Measurements from ENCODE around the gene PTPN2. TPM values are rescaled to one million over a fixed set of nuclear protein-coding genes. Genes with fewer than 3 reads are reported as not detected.

PTPN2 gene
- total RNA-seq, 2 donors from 2014 or later: 47.3 to 48.5 TPM

- Histone ChIP-seq H3K27me3 (ENCODE audit: control insufficient read depth, insufficient read depth, low read length, poor library complexity, severe bottlenecking) (no peaks in the 10 kb centered on the region), H3K9me3 (ENCODE audit: control insufficient read depth, low read length) (no peaks in the 10 kb centered on the region), H3K4me1 (ENCODE audit: control insufficient read depth, insufficient read depth, low read length) (no peaks in the 10 kb centered on the region), H3K36me3 (ENCODE audit: control insufficient read depth, insufficient read depth, low read length) (no peaks in the 10 kb centered on the region), H3K27ac (ENCODE audit: low read depth, low read length) (no peak overlapping the region), H3K4me3 (ENCODE audit: low read length) (no peak overlapping the region), H3K9ac (ENCODE audit: extremely low read depth, low read length, poor library complexity, severe bottlenecking) (no peak overlapping the region)
- WGBS, 2 experiments (ENCODE audit: insufficient coverage in 1 of 2, insufficient read length in 1 of 2): 96% methylated on average over 15 to 18 of the region's 18 CpGs
- no peak for TF ChIP-seq CTCF (conservative IDR thresholded peaks at IDR 0.05)
- Mint-ChIP-seq H3K27me3 (ENCODE audit: insufficient read depth) (no peaks in the 10 kb centered on the region), H3K4me3 (no peak overlapping the region), H3K36me3 (ENCODE audit: low read depth) (no peaks in the 10 kb centered on the region), H3K27ac (no peak overlapping the region), H3K9me3 (no peaks in the 10 kb centered on the region), H3K4me1 (no peaks in the 10 kb centered on the region)
- no peak for DNase-seq
Measured at GRCh38 chr18:12750715-12751502, 133.1 kb downstream of the PTPN2 start.

GRCh38 chr18:12750076-12750714, 133.8 kb downstream of the PTPN2 start:
- Histone ChIP-seq H3K9me3 (ENCODE audit: control insufficient read depth, low read length) (no peaks in the 10 kb centered on the region), H3K9ac (ENCODE audit: extremely low read depth, low read length, poor library complexity, severe bottlenecking) (no peak overlapping the region), H3K27ac (ENCODE audit: low read depth, low read length) (no peak overlapping the region), H3K36me3 (ENCODE audit: control insufficient read depth, insufficient read depth, low read length) (no peaks in the 10 kb centered on the region), H3K27me3 (ENCODE audit: control insufficient read depth, insufficient read depth, low read length, poor library complexity, severe bottlenecking) (no peaks in the 10 kb centered on the region), H3K4me1 (ENCODE audit: control insufficient read depth, insufficient read depth, low read length) (no peaks in the 10 kb centered on the region), H3K4me3 (ENCODE audit: low read length) (no peak overlapping the region)
- 90 to 92% methylated on average over 11 to 14 of the region's 14 CpGs for WGBS, 2 experiments (ENCODE audit: insufficient coverage in 1 of 2, insufficient read length in 1 of 2)
- H3K4me1 Mint-ChIP-seq: no peaks in the 10 kb centered on the region
- H3K27me3 Mint-ChIP-seq (ENCODE audit: insufficient read depth): no peaks in the 10 kb centered on the region
- no peak overlapping the region for H3K4me3 Mint-ChIP-seq
- no peaks in the 10 kb centered on the region for H3K9me3 Mint-ChIP-seq
- TF ChIP-seq CTCF (conservative IDR thresholded peaks at IDR 0.05): no peak
- H3K27ac Mint-ChIP-seq: no peak overlapping the region
- DNase-seq: no peak
- H3K36me3 Mint-ChIP-seq (ENCODE audit: low read depth): no peaks in the 10 kb centered on the region

- no peak overlapping the region for H3K9ac ChIP-seq (ENCODE audit: extremely low read depth, low read length, poor library complexity, severe bottlenecking)
- no peak for DNase-seq
- no peak overlapping the region for H3K27ac ChIP-seq (ENCODE audit: low read depth, low read length)
- no peaks in the 10 kb centered on the region for H3K36me3 ChIP-seq (ENCODE audit: control insufficient read depth, insufficient read depth, low read length)
- no peaks in the 10 kb centered on the region for H3K9me3 ChIP-seq (ENCODE audit: control insufficient read depth, low read length)
- H3K27me3 ChIP-seq (ENCODE audit: control insufficient read depth, insufficient read depth, low read length, poor library complexity, severe bottlenecking): no peaks in the 10 kb centered on the region
- Mint-ChIP-seq H3K36me3 (ENCODE audit: low read depth) (no peaks in the 10 kb centered on the region), H3K4me3 (no peak overlapping the region), H3K9me3 (no peaks in the 10 kb centered on the region), H3K27me3 (ENCODE audit: insufficient read depth) (no peaks in the 10 kb centered on the region), H3K27ac (no peak overlapping the region), H3K4me1 (no peaks in the 10 kb centered on the region)
- no peak overlapping the region for H3K4me3 ChIP-seq (ENCODE audit: low read length)
- no peaks in the 10 kb centered on the region for H3K4me1 ChIP-seq (ENCODE audit: control insufficient read depth, insufficient read depth, low read length)
- WGBS, 2 experiments (ENCODE audit: insufficient coverage in 1 of 2, insufficient read length in 1 of 2): 89 to 90% methylated on average over 8 to 12 of the region's 13 CpGs
- no peak for TF ChIP-seq CTCF (conservative IDR thresholded peaks at IDR 0.05)
Measured at GRCh38 chr18:12749121-12749520, 134.9 kb downstream of the PTPN2 start.
